ENCODE data around the gene AMH.

Gene AMH

DNA sequence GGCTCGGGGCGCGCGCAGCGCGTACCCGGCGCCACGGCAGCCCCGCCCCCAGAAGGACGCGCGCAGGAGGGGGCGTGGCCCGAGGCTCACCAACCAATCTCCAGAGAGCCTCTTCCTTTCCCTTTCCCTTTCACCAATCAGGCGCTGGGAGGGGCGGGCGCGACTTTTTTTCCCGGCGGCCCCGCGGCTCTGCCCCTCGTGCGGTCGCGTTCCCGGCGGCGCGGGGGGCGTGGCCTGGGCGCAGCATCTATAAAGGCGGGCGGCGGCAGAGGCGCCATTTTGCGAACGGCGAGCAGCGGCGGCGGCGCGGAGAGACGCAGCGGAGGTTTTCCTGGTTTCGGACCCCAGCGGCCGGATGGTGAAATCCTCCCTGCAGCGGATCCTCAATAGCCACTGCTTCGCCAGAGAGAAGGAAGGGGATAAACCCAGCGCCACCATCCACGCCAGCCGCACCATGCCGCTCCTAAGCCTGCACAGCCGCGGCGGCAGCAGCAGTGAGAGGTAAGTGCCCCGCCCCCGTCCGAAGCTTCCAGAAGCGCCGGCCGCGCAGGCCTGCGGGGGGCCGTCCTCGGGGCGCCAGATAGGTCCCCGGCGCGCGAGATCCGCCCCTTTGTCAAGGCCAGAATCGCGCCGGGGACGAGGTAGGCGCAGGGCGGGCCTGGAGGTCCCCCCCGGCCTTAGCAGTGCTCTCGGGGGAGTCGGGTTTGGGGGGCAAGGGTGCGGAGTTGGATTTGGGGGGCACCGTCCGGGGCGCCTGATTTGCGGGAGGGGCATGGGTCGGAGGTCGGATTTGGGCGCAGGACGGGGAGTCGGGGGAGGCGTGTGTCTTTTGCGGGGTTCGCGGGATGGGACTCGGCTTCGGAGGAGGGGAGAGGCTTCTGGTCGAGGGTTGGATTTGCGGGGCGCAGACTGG lies 20.4 kb downstream of the AMH start:
- TF ChIP-seq, protein P1, sequence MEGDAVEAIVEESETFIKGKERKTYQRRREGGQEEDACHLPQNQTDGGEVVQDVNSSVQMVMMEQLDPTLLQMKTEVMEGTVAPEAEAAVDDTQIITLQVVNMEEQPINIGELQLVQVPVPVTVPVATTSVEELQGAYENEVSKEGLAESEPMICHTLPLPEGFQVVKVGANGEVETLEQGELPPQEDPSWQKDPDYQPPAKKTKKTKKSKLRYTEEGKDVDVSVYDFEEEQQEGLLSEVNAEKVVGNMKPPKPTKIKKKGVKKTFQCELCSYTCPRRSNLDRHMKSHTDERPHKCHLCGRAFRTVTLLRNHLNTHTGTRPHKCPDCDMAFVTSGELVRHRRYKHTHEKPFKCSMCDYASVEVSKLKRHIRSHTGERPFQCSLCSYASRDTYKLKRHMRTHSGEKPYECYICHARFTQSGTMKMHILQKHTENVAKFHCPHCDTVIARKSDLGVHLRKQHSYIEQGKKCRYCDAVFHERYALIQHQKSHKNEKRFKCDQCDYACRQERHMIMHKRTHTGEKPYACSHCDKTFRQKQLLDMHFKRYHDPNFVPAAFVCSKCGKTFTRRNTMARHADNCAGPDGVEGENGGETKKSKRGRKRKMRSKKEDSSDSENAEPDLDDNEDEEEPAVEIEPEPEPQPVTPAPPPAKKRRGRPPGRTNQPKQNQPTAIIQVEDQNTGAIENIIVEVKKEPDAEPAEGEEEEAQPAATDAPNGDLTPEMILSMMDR (IDR thresholded peaks at IDR 0.05; ENCODE audit: insufficient read depth, low read length, missing control alignments): no peak
- peak; percentile 56 for DNase-seq (ENCODE audit: low read depth, low spot score)
- POLR2A ChIA-PET: interaction anchor here (0.7 to 1.1 kb wide), 4 partner anchors 14 to 113 kb away, joined by 3 to 6 read pairs (median 3); no protein-coding TSS in a partner anchor
- CTCF ChIA-PET: interaction anchor here (0.9 to 1.2 kb wide), 2 partner anchors 10 to 111 kb away, joined by 3 read pairs; no protein-coding TSS in a partner anchor
- peak overlapping the region; percentile 100 for H3K4me3 ChIP-seq (ENCODE audit: low read depth, low read length)

DNA sequence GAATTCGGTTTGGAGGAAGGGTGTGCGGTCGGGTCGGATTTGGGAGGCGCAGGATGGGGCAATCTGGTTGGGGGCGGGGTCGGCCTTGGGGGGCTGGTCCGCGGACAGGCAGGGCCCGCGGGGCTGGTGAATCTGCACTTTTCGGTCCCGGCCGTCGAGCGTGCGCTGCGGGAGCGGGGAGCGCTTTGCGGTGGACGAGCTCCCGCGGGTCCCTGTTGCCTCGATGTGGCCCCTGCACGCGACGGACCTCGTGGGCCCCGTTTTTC lies 21.0 kb downstream of the AMH start:
- peak overlapping the region; percentile 100 for H3K4me3 ChIP-seq (ENCODE audit: low read depth, low read length)
- POLR2A ChIA-PET: interaction anchor here (0.7 to 1.1 kb wide), 4 partner anchors 15 to 114 kb away, joined by 3 to 6 read pairs (median 3); no protein-coding TSS in a partner anchor
- CTCF ChIA-PET: interaction anchor here (0.9 to 1.5 kb wide), 3 partner anchors 10 to 112 kb away, joined by 3 to 4 read pairs (median 3); no protein-coding TSS in a partner anchor
- no peak for DNase-seq (ENCODE audit: low read depth, low spot score)
- TF ChIP-seq, protein P1 (IDR thresholded peaks at IDR 0.05; ENCODE audit: insufficient read depth, low read length, missing control alignments): no peak

DNA sequence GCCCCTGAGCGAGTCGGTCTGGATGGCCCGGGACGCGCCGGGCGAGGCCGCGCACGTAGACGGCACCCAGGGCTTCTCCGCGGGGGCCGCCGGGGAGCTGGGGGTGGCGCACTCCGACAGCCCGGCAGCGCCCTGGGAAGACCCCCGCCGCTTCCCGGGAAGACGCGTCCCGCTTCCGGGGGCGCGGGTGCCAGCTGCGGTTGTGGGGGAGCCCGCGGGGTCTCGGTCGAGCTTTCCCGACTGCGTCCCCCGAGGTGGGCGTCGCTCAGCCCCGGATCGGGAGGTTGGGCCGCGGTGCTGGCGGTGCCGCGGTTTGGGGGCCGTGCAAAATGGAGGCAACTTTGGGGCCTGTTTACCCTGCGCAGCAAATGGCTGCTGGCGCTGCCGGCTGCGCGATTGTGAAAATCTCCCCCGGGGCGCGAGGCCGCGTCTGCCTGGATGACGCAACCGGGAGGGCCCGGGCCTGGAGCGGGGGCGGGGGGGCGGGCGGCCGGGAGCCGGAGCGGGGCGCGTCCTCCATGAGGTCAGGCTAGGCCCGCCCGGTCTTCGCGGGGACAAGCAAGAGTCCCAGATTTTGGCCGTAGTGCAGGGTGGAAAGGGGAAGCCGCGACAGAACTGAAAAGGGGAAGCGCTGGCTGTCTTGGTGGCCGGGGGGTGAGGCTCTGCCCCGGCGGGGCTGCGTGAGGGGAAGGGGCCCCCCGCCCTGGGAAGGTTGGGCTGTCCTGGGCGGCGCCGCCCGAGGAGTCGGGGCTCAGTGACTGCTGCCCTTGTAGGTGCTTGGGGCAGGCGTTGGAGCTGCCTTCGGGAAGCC lies 21.5 kb downstream of the AMH start:
- CTCF ChIA-PET: interaction anchor here (0.6 to 1.5 kb wide), 6 partner anchors 11 to 120 kb away, joined by 3 to 5 read pairs (median 3); partner anchors contain the start of gene AP3D1
- TF ChIP-seq, protein P1 (IDR thresholded peaks at IDR 0.05; ENCODE audit: insufficient read depth, low read length, missing control alignments): no peak

DNA sequence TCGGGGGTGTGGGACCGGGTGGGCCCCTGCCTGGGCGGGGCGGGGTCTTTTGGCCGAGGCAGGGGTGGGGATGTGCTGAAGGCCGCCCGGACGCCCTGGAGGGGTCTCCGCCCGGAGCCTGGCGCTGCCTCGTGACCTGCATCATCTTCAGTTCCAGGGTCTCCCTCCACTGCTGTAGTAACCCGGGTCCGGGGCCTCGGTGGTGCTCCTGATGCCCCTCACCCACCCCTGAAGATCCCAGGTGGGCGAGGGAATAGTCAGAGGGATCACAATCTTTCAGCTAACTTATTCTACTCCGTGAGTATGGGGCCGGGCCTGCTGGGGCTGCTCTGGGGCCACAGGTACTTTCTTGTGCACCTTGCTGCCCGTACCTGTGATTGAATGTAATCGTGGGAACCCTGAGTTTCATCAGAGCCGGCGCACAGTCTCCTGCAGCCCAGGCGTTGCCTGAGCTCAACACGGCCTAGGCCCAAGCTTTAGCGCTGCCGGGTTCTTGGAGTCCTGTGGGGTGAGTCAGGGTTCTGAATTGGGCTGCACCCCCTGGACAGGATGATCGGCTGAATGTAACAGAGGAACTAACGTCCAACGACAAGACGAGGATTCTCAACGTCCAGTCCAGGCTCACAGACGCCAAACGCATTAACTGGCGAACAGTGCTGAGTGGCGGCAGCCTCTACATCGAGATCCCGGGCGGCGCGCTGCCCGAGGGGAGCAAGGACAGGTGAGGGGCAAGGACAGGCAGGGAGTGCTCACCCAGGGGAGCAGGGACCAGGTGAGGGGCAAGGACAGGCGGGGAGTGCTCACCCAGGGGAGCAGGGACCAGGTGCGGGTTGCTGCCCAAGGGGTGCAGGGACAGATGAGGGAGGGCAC lies 22.3 kb downstream of the AMH start:
- peak overlapping the region; percentile 100 for H3K4me3 ChIP-seq (ENCODE audit: low read depth, low read length)
- DNase-seq (ENCODE audit: low read depth, low spot score): no peak
- POLR2A ChIA-PET: interaction anchor here (0.6 to 1.3 kb wide), 5 partner anchors 17 to 368 kb away, joined by 3 to 4 read pairs (median 3); no protein-coding TSS in a partner anchor
- TF ChIP-seq, protein P1 (IDR thresholded peaks at IDR 0.05; ENCODE audit: insufficient read depth, low read length, missing control alignments): no peak
- CTCF ChIA-PET: interaction anchor here (0.6 to 3.7 kb wide), 6 partner anchors 12 to 120 kb away, joined by 3 to 16 read pairs (median 4); partner anchors contain the start of gene AP3D1

More for the DNA sequence above, 21.5 kb downstream of the AMH start:
- peak overlapping the region; percentile 100 for H3K4me3 ChIP-seq (ENCODE audit: low read depth, low read length)
- DNase-seq (ENCODE audit: low read depth, low spot score): no peak
- POLR2A ChIA-PET: interaction anchor here (1.1 to 1.3 kb wide), 4 partner anchors 16 to 115 kb away, joined by 3 to 6 read pairs (median 4); no protein-coding TSS in a partner anchor

DNA sequence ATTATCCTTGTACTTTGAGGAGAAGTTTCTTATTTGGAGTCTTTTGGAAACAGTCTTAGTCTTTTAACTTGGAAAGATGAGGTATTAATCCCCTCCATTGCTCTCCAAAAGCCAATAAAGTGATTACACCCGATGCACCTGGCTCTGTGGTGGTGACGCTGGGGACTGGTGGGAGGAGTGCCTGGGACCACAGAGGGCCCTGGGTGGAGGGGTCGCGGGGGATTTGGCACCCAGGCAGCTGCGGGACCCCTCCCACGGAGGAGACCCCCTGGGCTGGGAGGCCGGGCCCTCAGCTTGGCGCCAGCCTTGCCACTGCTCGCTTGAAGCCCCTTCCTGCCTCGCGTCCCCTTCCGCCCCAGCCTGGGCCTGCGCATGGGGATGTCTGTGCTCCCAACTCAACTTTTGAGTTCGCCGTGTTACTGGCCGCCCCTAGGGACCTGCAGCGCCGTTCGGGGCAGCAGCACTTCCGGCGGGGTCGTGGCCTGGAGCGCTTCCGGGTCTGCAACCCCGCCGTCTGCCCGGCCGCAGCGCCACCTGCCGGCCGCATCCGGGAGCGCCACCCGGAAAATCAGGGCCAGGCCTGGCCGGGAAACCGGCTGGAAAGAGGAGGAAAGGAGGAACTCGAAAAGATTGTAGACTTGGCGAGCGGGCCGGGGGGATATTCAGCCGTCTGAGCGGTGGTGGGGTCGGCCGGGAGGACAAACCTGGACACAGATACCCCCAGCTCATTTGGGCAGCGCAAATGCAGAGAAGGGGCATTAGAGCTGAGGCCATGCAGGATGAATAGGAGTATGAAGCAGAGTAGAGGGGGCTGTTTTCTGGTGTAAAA lies 24.4 kb downstream of the AMH start:
- CTCF ChIA-PET: interaction anchor here (0.6 to 3.7 kb wide), 22 partner anchors 10 to 123 kb away, joined by 3 to 16 read pairs (median 6); partner anchors contain the start of gene LSM7
- POLR2A ChIA-PET: no interaction called here
- TF ChIP-seq, protein P1 (IDR thresholded peaks at IDR 0.05; ENCODE audit: insufficient read depth, low read length, missing control alignments): peak; percentile 85
- DNase-seq (ENCODE audit: low read depth, low spot score): no peak
- H3K4me3 ChIP-seq (ENCODE audit: low read depth, low read length): peak overlapping the region; percentile 48

All from AG04449 (cell line).